Measurements from ENCODE around the gene ZNF280C. TPM values are rescaled to one million over a fixed set of nuclear protein-coding genes. Genes with fewer than 3 reads are reported as not detected.

ZNF280C gene
- total RNA-seq, 1 experiment from 2014 or later: 7.8 TPM

DNA sequence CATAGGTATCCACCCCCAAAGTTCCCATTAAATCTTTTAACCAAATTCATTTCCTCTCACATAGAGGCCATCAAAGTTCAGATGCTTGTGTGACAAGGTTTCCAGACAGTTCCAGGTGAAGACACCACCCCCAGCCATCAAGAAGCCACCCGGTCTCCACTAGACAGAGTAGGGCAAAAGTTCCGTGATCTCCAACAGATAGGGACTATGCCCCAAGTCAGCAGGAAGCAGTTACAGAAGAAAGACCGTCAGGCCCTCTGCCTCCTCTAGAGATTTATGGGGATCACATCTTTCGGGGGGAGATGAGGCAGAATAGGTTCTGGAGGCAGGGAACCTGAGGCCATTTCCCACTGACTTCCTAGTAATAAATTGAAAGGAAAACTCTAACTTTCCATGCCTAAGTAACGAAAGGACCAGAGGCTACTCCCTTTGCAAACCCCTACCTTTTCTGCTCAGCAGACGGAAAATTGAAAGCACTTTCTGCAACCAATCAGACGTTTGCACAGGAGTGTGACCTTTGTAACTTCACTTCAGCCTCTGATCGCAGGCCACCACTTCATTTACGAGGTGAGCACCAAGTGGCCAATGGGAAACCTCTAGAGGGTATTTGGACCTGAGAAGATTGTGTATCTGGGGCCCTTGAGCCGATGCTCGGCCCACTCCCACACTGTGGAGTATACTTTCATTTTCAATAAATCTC lies 18.5 kb upstream of the ZNF280C start:
- TF ChIP-seq EZH2 (IDR thresholded peaks at IDR 0.05; ENCODE audit: low read depth): no peak
- TF ChIP-seq, protein P1, sequence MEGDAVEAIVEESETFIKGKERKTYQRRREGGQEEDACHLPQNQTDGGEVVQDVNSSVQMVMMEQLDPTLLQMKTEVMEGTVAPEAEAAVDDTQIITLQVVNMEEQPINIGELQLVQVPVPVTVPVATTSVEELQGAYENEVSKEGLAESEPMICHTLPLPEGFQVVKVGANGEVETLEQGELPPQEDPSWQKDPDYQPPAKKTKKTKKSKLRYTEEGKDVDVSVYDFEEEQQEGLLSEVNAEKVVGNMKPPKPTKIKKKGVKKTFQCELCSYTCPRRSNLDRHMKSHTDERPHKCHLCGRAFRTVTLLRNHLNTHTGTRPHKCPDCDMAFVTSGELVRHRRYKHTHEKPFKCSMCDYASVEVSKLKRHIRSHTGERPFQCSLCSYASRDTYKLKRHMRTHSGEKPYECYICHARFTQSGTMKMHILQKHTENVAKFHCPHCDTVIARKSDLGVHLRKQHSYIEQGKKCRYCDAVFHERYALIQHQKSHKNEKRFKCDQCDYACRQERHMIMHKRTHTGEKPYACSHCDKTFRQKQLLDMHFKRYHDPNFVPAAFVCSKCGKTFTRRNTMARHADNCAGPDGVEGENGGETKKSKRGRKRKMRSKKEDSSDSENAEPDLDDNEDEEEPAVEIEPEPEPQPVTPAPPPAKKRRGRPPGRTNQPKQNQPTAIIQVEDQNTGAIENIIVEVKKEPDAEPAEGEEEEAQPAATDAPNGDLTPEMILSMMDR (conservative IDR thresholded peaks at IDR 0.05): no peak
- Histone ChIP-seq H3K27me3 (ENCODE audit: insufficient read depth, low read depth) (no peaks in the 10 kb centered on the region), H3K36me3 (ENCODE audit: low read depth) (no peaks in the 10 kb centered on the region), H4K20me1 (ENCODE audit: insufficient read depth) (no peaks in the 10 kb centered on the region), H3K27ac (no peak overlapping the region), H3F3A (ENCODE audit: insufficient read depth, low read depth) (no peaks in the 10 kb centered on the region), H3K9me3 (ENCODE audit: insufficient read depth, low read depth) (0 out of 2 replicates have a peak, but pooled peaks cover 2% of the 10 kb centered on the region), H3K4me1 (replicated peaks; ENCODE audit: insufficient read depth) (no peaks in the 10 kb centered on the region), H3K4me2 (no peak overlapping the region), H3K4me3 (no peak overlapping the region), H3K9me2 (ENCODE audit: insufficient read depth) (no peaks in the 10 kb centered on the region), H2AFZ (no peak overlapping the region), H3K79me2 (ENCODE audit: low read depth) (no peaks in the 10 kb centered on the region)
- no TSS peak for BruUV-seq (replicated peaks)
- intact Hi-C loops (cut with micrococcal nuclease; ENCODE audit: unreplicated experiment): no loop called here
- ChIA-PET POLR2A (ENCODE audit: unreplicated experiment) (no interaction called here), CTCF (no interaction called here)
- no peak for DNase-seq

- H3F3A ChIP-seq (ENCODE audit: insufficient read depth, low read depth): no peaks in the 10 kb centered on the region
- TF ChIP-seq, protein P1 (conservative IDR thresholded peaks at IDR 0.05): no peak
- TF ChIP-seq EZH2 (IDR thresholded peaks at IDR 0.05; ENCODE audit: low read depth): no peak
- BruUV-seq (replicated peaks): no TSS peak
- no peak overlapping the region for H2AFZ ChIP-seq
- intact Hi-C loops (cut with micrococcal nuclease; ENCODE audit: unreplicated experiment): no loop called here
- H3K27ac ChIP-seq: no peak overlapping the region
- H3K9me2 ChIP-seq (ENCODE audit: insufficient read depth): no peaks in the 10 kb centered on the region
- no peaks in the 10 kb centered on the region for H3K36me3 ChIP-seq (ENCODE audit: low read depth)
- H3K4me3 ChIP-seq: no peak overlapping the region
- H3K4me1 ChIP-seq (replicated peaks; ENCODE audit: insufficient read depth): no peaks in the 10 kb centered on the region
- no peaks in the 10 kb centered on the region for H3K79me2 ChIP-seq (ENCODE audit: low read depth)
- ChIA-PET CTCF (interaction anchor here (0.6 kb wide), 1 partner anchor 44 kb away, joined by 4 read pairs; no protein-coding TSS in a partner anchor), POLR2A (ENCODE audit: unreplicated experiment) (no interaction called here)
- H3K9me3 ChIP-seq (ENCODE audit: insufficient read depth, low read depth): 0 out of 2 replicates have a peak, but pooled peaks cover 2% of the 10 kb centered on the region
- no peak overlapping the region for H3K4me2 ChIP-seq
- no peak for DNase-seq
- H3K27me3 ChIP-seq (ENCODE audit: insufficient read depth, low read depth): no peaks in the 10 kb centered on the region
- H4K20me1 ChIP-seq (ENCODE audit: insufficient read depth): no peaks in the 10 kb centered on the region
These were observed 17.0 kb upstream of the ZNF280C start for GRCh38 chrX:130285710-130286109.

- Histone ChIP-seq H3K4me2 (no peak overlapping the region), H3K79me2 (ENCODE audit: low read depth) (no peaks in the 10 kb centered on the region), H4K20me1 (ENCODE audit: insufficient read depth) (no peaks in the 10 kb centered on the region), H3K4me3 (no peak overlapping the region), H3K27ac (no peak overlapping the region), H2AFZ (no peak overlapping the region), H3K27me3 (ENCODE audit: insufficient read depth, low read depth) (no peaks in the 10 kb centered on the region), H3K9me3 (ENCODE audit: insufficient read depth, low read depth) (no peaks in the 10 kb centered on the region), H3K9me2 (ENCODE audit: insufficient read depth) (no peaks in the 10 kb centered on the region), H3K36me3 (ENCODE audit: low read depth) (no peaks in the 10 kb centered on the region), H3F3A (ENCODE audit: insufficient read depth, low read depth) (no peaks in the 10 kb centered on the region), H3K4me1 (replicated peaks; ENCODE audit: insufficient read depth) (no peaks in the 10 kb centered on the region)
- ChIA-PET POLR2A (ENCODE audit: unreplicated experiment) (no interaction called here), CTCF (no interaction called here)
- intact Hi-C loops (cut with micrococcal nuclease; ENCODE audit: unreplicated experiment): no loop called here
- DNase-seq: no peak
- TF ChIP-seq, protein P1 (conservative IDR thresholded peaks at IDR 0.05): no peak
- TF ChIP-seq EZH2 (IDR thresholded peaks at IDR 0.05; ENCODE audit: low read depth): no peak
- no TSS peak for BruUV-seq (replicated peaks)
These were observed 16.4 kb upstream of the ZNF280C start for GRCh38 chrX:130285069-130285620.

Data from PC-9 (cell line).